Stimulated activated naive CD8-positive, alpha-beta T cell treated with anti-CD3 and anti-CD28 coated beads, Interleukin-15, Interleukin-2, amounts not matched to agents 100 U/mL and 50 U/mL, for 24 hours (primary cell): Measurements from ENCODE around the gene CRACDL.

Source experiments
- ATAC-seq: fragments of 150-1000 bp; cut with Tn5 transposase; one replicate; pipeline ENCODE4 v1.10.0; 2021
- DNase-seq: peaks from one replicate; pipeline ENCODE4 v3.0.0; 2021

CRACDL gene

GRCh38 chr2:98801921-98802321 is 134.1 kb downstream of the CRACDL start:
- no peak for ATAC-seq
- DNase-seq: no peak

- ATAC-seq (peak; percentile 80), DNase-seq (no peak)
These were observed 134.7 kb downstream of the CRACDL start for GRCh38 chr2:98801286-98801685.

GRCh38 chr2:98800330-98801064 is 135.5 kb downstream of the CRACDL start:
- DNase-seq: no peak
- no peak for ATAC-seq

GRCh38 chr2:98799375-98800329 is 136.4 kb downstream of the CRACDL start:
- ATAC-seq: no peak
- DNase-seq: no peak

GRCh38 chr2:98796775-98797544 is 139.1 kb downstream of the CRACDL start:
- no peak for ATAC-seq

GRCh38 chr2:98795891-98796676 is 139.9 kb downstream of the CRACDL start:
- DNase-seq (no peak), ATAC-seq (no peak)

More at GRCh38 chr2:98796775-98797544, 139.1 kb downstream of the CRACDL start:
- no peak for DNase-seq

GRCh38 chr2:98793897-98794830 is 141.9 kb downstream of the CRACDL start:
- ATAC-seq: no peak

GRCh38 chr2:98793275-98793674 is 142.8 kb downstream of the CRACDL start:
- ATAC-seq: no peak

More at GRCh38 chr2:98793897-98794830, 141.9 kb downstream of the CRACDL start:
- DNase-seq: no peak

GRCh38 chr2:98790221-98790620 is 145.8 kb downstream of the CRACDL start:
- DNase-seq (no peak), ATAC-seq (no peak)

More at GRCh38 chr2:98793275-98793674, 142.8 kb downstream of the CRACDL start:
- no peak for DNase-seq

- ATAC-seq (no peak), DNase-seq (no peak)
These were observed 148.3 kb downstream of the CRACDL start for GRCh38 chr2:98787700-98788099.

- ATAC-seq (no peak), DNase-seq (no peak)
These were observed 149.8 kb downstream of the CRACDL start for GRCh38 chr2:98786179-98786578.

- ATAC-seq (no peak), DNase-seq (no peak)
These were observed 153.5 kb downstream of the CRACDL start for GRCh38 chr2:98782570-98782969.

GRCh38 chr2:98781822-98782221 is 154.2 kb downstream of the CRACDL start:
- DNase-seq (no peak), ATAC-seq (no peak)

GRCh38 chr2:98778741-98779483 is 157.1 kb downstream of the CRACDL start:
- no peak for DNase-seq
- ATAC-seq: no peak

- no peak for ATAC-seq
- no peak for DNase-seq
These were observed 157.9 kb downstream of the CRACDL start for GRCh38 chr2:98778151-98778550.

GRCh38 chr2:98777710-98778109 is 158.3 kb downstream of the CRACDL start:
- DNase-seq: no peak
- no peak for ATAC-seq

GRCh38 chr2:98777076-98777475 is 158.9 kb downstream of the CRACDL start:
- ATAC-seq: no peak
- DNase-seq: no peak

GRCh38 chr2:98776136-98776535 is 159.9 kb downstream of the CRACDL start:
- DNase-seq: no peak
- no peak for ATAC-seq

GRCh38 chr2:98775146-98775986 is 160.7 kb downstream of the CRACDL start:
- ATAC-seq: no peak

More at GRCh38 chr2:98775146-98775986, 160.7 kb downstream of the CRACDL start:
- no peak for DNase-seq
